Measurements from ENCODE around the gene KRT86. TPM values are rescaled to one million over a fixed set of nuclear protein-coding genes. Genes with fewer than 3 reads are reported as not detected.

Gene KRT86
- total and polyA plus RNA-seq, 12 donors = 0.61 to 6.2 (median 1.3) TPM; not detected in 2

GRCh38 chr12:52332381-52332780 is 57.9 kb downstream of the KRT86 start:
- peaks cover 0 to 4% (median 0%) of the 10 kb centered on the region in 3 donors for H3K9me3 ChIP-seq (replicated peaks in 1 of 3)
- no peak overlapping the region for H3K27ac ChIP-seq
- no peaks in the 10 kb centered on the region for H3K36me3 ChIP-seq (replicated peaks in 1 of 2)
- no peak overlapping the region for H3K4me3 ChIP-seq
- no peak for DNase-seq
- intact Hi-C loops (cut with DNase I) = no loop called here
- H3K4me1 ChIP-seq (replicated peaks in 1 of 2) = no peaks in the 10 kb centered on the region
- WGBS, 4 donors = 86 to 100% (median 94%) methylated on average over 1 of the region's 1 CpG
- H3K27me3 ChIP-seq = peaks cover 4% of the 10 kb centered on the region
- no peak for TF ChIP-seq POLR2A (IDR thresholded peaks at IDR 0.05)
- TF ChIP-seq CTCF (IDR thresholded peaks at IDR 0.05) = no peak

- Histone ChIP-seq H3K36me3 (replicated peaks in 1 of 2) (no peaks in the 10 kb centered on the region), H3K27ac (no peak overlapping the region), H3K4me3 (no peak overlapping the region), H3K4me1 (replicated peaks in 1 of 2) (no peaks in the 10 kb centered on the region), H3K27me3 (peaks cover 1% of the 10 kb centered on the region), H3K9me3 (replicated peaks in 1 of 3) (peaks cover 0 to 4% (median 0%) of the 10 kb centered on the region in 3 donors)
- intact Hi-C loops (cut with DNase I) = no loop called here
- TF ChIP-seq POLR2A (IDR thresholded peaks at IDR 0.05) = no peak
- no peak for TF ChIP-seq CTCF (IDR thresholded peaks at IDR 0.05)
- DNase-seq = no peak
- 40 to 63% (median 44%) methylated on average over 3 of the region's 3 CpGs for WGBS, 4 donors
Observed at GRCh38 chr12:52333321-52333720, 58.9 kb downstream of the KRT86 start.

GRCh38 chr12:52334185-52334584 is 59.7 kb downstream of the KRT86 start:
- 91 to 93% (median 92%) methylated on average over 3 of the region's 3 CpGs for WGBS, 4 donors
- intact Hi-C loops (cut with DNase I) = no loop called here
- Histone ChIP-seq H3K36me3 (replicated peaks in 1 of 2) (no peaks in the 10 kb centered on the region), H3K27ac (no peak overlapping the region), H3K27me3 (no peaks in the 10 kb centered on the region), H3K4me1 (replicated peaks in 1 of 2) (no peaks in the 10 kb centered on the region), H3K4me3 (no peak overlapping the region), H3K9me3 (replicated peaks in 1 of 3) (peaks cover 0 to 4% (median 0%) of the 10 kb centered on the region in 3 donors)
- no peak for DNase-seq
- TF ChIP-seq POLR2A (IDR thresholded peaks at IDR 0.05) (no peak), CTCF (IDR thresholded peaks at IDR 0.05) (no peak)

- Histone ChIP-seq H3K4me3 (no peak overlapping the region), H3K27ac (no peak overlapping the region), H3K36me3 (replicated peaks in 1 of 2) (no peaks in the 10 kb centered on the region), H3K4me1 (replicated peaks in 1 of 2) (no peaks in the 10 kb centered on the region), H3K27me3 (no peaks in the 10 kb centered on the region), H3K9me3 (replicated peaks in 1 of 3) (peaks cover 0 to 4% (median 0%) of the 10 kb centered on the region in 3 donors)
- DNase-seq = no peak
- WGBS, 4 donors = 76 to 84% (median 80%) methylated on average over 3 to 4 of the region's 4 CpGs
- intact Hi-C loops (cut with DNase I) = no loop called here
- TF ChIP-seq CTCF (IDR thresholded peaks at IDR 0.05) (no peak), POLR2A (IDR thresholded peaks at IDR 0.05) (no peak)
Observed at GRCh38 chr12:52335598-52336262, 61.3 kb downstream of the KRT86 start.
